Measurements from ENCODE around the gene BSDC1. TPM values are rescaled to one million over a fixed set of nuclear protein-coding genes. Genes with fewer than 3 reads are reported as not detected.
A peak's percentile ranks its signal among the peaks of the same experiment; 100 is the strongest.

BSDC1 gene
- total and polyA plus RNA-seq, 9 donors = 54.9 to 107 (median 72.9) TPM

DNA sequence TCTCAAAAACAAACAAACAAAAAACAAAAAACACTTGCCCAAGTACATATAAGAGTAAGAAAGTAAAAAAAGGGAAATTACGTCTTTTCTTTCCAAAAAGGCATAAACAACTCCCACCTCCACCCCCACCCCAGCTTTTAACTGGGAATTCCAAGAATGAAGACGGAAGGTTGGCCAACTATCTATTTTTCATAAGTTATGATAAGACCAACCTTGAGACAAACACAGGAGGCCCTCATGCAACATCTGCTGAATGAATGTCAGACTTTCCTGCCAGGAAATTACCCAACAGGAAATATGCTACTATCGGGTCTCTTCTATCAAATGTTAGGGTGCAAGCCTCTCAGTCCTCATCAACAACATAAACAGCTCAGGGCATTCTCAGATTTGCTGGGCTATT is 1.9 kb downstream of the BSDC1 start:
- Histone ChIP-seq H3K9me3 (no peaks in the 10 kb centered on the region), H3K27ac (no peak overlapping the region), H3K4me3 (peak overlapping the region; percentile 7), H3K36me3 (no peaks in the 10 kb centered on the region), H3K4me1 (ENCODE audit: insufficient read depth) (peaks cover 18% of the 10 kb centered on the region), H3K27me3 (no peaks in the 10 kb centered on the region)
- 8 to 19% (median 19%) methylated on average over 3 of the region's 3 CpGs for WGBS, 3 donors
- TF ChIP-seq CTCF (IDR thresholded peaks at IDR 0.05) = no peak
- TF ChIP-seq POLR2A (IDR thresholded peaks at IDR 0.05) = no peak
- TF ChIP-seq EP300 (IDR thresholded peaks at IDR 0.05) = no peak
- intact Hi-C loops (cut with DNase I) = no loop called here
- peak in 1 of 5 donors; percentile 35 for DNase-seq

- intact Hi-C loops (cut with DNase I) = no loop called here
Measured at GRCh38 chr1:32390904-32391870, 3.1 kb downstream of the BSDC1 start.

DNA sequence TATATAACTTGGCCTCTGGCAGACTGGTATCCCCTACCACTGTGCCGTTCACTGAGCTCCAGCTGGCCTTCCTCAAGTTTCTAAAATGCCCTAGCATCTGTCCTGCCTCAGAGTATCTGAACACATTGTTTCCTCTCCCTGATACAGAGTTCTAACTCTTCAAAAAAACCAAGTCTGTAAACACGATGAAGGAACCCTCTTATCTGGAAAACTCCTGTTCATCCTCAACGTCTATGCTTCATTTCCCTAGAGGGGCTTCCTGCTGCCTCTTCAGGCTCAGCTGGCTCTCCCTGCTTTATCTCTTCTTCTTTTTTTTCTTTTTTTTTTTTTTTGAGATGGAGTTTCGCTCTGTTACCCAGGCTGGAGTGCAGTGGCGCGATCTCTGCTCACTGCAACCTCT is 5.6 kb downstream of the BSDC1 start:
- DNase-seq = no peak
- intact Hi-C loops (cut with DNase I) = no loop called here
- H3K4me1 ChIP-seq (ENCODE audit: insufficient read depth) = peaks cover 17% of the 10 kb centered on the region
- H3K36me3 ChIP-seq = no peaks in the 10 kb centered on the region
- WGBS, 3 donors = 28 to 40% (median 29%) methylated on average over 6 of the region's 6 CpGs
- no peak overlapping the region for H3K4me3 ChIP-seq
- H3K27ac ChIP-seq = no peak overlapping the region
- no peaks in the 10 kb centered on the region for H3K27me3 ChIP-seq
- TF ChIP-seq POLR2A (IDR thresholded peaks at IDR 0.05) = no peak
- no peak for TF ChIP-seq EP300 (IDR thresholded peaks at IDR 0.05)
- TF ChIP-seq CTCF (IDR thresholded peaks at IDR 0.05) = no peak
- H3K9me3 ChIP-seq = no peaks in the 10 kb centered on the region

More at GRCh38 chr1:32390904-32391870, 3.1 kb downstream of the BSDC1 start:
- TF ChIP-seq POLR2A (IDR thresholded peaks at IDR 0.05) (no peak), EP300 (IDR thresholded peaks at IDR 0.05) (no peak), CTCF (IDR thresholded peaks at IDR 0.05) (no peak)
- Histone ChIP-seq H3K4me1 (ENCODE audit: insufficient read depth) (peaks cover 18% of the 10 kb centered on the region), H3K27me3 (no peaks in the 10 kb centered on the region), H3K4me3 (no peak overlapping the region), H3K36me3 (no peaks in the 10 kb centered on the region), H3K27ac (no peak overlapping the region), H3K9me3 (no peaks in the 10 kb centered on the region)
- no peak for DNase-seq
- WGBS, 3 donors = 42 to 46% (median 46%) methylated on average over 8 of the region's 8 CpGs

DNA sequence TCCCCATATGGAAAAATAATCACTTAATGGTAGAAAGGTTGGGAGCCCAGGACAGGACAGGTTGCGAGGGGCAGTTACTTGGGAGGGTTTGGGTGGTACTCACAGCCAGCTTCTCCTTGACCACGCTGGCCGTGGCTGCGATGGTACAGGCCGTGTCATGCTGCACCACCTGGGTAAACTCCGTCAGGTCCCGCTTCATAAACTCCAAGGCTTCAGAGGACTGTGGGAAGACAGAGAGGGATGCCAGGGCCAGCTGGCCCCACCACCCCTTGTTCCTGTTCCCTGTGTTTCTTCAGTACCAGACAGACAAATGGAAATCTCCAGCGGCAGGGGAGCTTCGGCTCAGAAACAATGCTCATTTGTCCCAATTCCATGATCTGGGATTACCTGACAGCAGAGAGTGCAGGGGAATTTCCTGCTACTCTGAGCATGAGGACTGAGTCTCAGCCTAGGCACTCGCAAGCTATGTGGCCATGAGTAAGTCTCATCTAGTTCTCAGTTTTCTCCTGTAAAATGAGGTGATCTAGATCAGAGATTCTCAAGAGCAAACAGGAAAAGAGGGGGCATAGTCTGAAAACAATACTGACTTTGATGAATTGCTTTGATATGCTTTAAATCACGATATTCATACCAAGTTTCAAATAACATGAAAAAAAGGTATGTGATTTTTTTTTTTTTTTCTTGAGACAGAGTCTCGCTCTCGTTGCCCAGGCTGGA is 7.4 kb downstream of the BSDC1 start:
- TF ChIP-seq EP300 (IDR thresholded peaks at IDR 0.05) (no peak), POLR2A (IDR thresholded peaks at IDR 0.05) (no peak), CTCF (IDR thresholded peaks at IDR 0.05) (no peak)
- no peaks in the 10 kb centered on the region for H3K36me3 ChIP-seq
- intact Hi-C loops (cut with DNase I) = no loop called here

More for the DNA sequence above, 7.4 kb downstream of the BSDC1 start:
- Histone ChIP-seq H3K27ac (no peak overlapping the region), H3K27me3 (no peaks in the 10 kb centered on the region), H3K9me3 (no peaks in the 10 kb centered on the region), H3K4me1 (ENCODE audit: insufficient read depth) (peaks cover 7% of the 10 kb centered on the region), H3K4me3 (no peak overlapping the region)
- 91 to 94% (median 92%) methylated on average over 13 of the region's 13 CpGs for WGBS, 3 donors
- no peak for DNase-seq

All from ovary (tissue), 9 donors.